ENCODE results near the gene ARHGAP29.

The ARHGAP29 gene

GRCh38 chr1:94235189-94236012 lies 2.0 kb downstream of the ARHGAP29 start:
- DNase-seq: no peak

- no peak for DNase-seq
Observed at GRCh38 chr1:94234615-94235014, 2.8 kb downstream of the ARHGAP29 start.

GRCh38 chr1:94231746-94232145 lies 5.6 kb downstream of the ARHGAP29 start:
- no peak for DNase-seq

GRCh38 chr1:94230920-94231319 lies 6.5 kb downstream of the ARHGAP29 start:
- no peak for DNase-seq

- DNase-seq: no peak
Observed at GRCh38 chr1:94228640-94229375, 8.6 kb downstream of the ARHGAP29 start.

- DNase-seq: no peak
Observed at GRCh38 chr1:94227624-94228023, 9.8 kb downstream of the ARHGAP29 start.

GRCh38 chr1:94225845-94226244 lies 11.5 kb downstream of the ARHGAP29 start:
- DNase-seq: no peak

- no peak for DNase-seq
Observed at GRCh38 chr1:94218332-94218731, 19.1 kb downstream of the ARHGAP29 start.

- no peak for DNase-seq
Observed at GRCh38 chr1:94215955-94216354, 21.4 kb downstream of the ARHGAP29 start.

GRCh38 chr1:94209982-94210381 lies 27.4 kb downstream of the ARHGAP29 start:
- DNase-seq: no peak

GRCh38 chr1:94209425-94209824 lies 28.0 kb downstream of the ARHGAP29 start:
- DNase-seq: no peak

- DNase-seq: no peak
Observed at GRCh38 chr1:94207695-94208094, 29.7 kb downstream of the ARHGAP29 start.

- DNase-seq: no peak
Observed at GRCh38 chr1:94205639-94206038, 31.7 kb downstream of the ARHGAP29 start.

- DNase-seq: no peak
Observed at GRCh38 chr1:94202241-94202640, 35.1 kb downstream of the ARHGAP29 start.

- no peak for DNase-seq
Observed at GRCh38 chr1:94199398-94199797, 38.0 kb downstream of the ARHGAP29 start.

- no peak for DNase-seq
Observed at GRCh38 chr1:94194079-94194865, 43.1 kb downstream of the ARHGAP29 start.

GRCh38 chr1:94193128-94193527 lies 44.3 kb downstream of the ARHGAP29 start:
- no peak for DNase-seq

GRCh38 chr1:94191216-94191615 lies 46.2 kb downstream of the ARHGAP29 start:
- no peak for DNase-seq

GRCh38 chr1:94186946-94187345 lies 50.4 kb downstream of the ARHGAP29 start:
- DNase-seq: no peak

GRCh38 chr1:94183197-94183815 lies 54.1 kb downstream of the ARHGAP29 start:
- DNase-seq: no peak

- DNase-seq: no peak
Observed at GRCh38 chr1:94182191-94182590, 55.2 kb downstream of the ARHGAP29 start.

- DNase-seq: no peak
Observed at GRCh38 chr1:94180650-94181049, 56.7 kb downstream of the ARHGAP29 start.

- no peak for DNase-seq
Observed at GRCh38 chr1:94178901-94179300, 58.5 kb downstream of the ARHGAP29 start.

Measured in cortex of kidney (tissue), 1 donor.